ENCODE data around the gene TSGA10IP.

The TSGA10IP gene

DNA sequence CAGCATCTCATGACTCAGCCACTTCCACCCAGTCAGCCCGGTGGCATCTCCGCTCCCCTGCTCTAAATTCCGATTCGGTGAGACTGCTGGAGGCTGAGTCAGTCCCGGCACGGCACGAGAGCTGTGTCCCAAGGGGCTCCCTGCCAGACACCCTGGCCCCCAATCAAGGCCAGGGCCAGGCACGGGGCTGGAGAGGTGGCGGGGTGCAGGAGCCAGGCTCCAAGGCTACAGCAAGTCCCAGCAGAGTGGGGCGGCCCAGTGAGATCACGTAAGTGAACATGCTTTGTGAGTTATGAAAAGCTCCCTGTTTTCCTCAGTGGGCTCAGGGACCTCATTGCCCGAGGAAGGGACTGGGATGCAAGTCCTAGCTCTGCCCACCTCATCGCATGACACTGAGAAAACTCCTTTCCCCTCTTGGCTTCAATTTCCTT, 29.4 kb upstream of the TSGA10IP start:
- DNase-seq (ENCODE audit: low read depth) = peak; percentile 96
- TF ChIP-seq, protein P1, sequence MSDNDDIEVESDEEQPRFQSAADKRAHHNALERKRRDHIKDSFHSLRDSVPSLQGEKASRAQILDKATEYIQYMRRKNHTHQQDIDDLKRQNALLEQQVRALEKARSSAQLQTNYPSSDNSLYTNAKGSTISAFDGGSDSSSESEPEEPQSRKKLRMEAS (IDR thresholded peaks at IDR 0.05; ENCODE audit: low read depth, low read length) = peak; percentile 24; the same call in 1 of the 2 replicates
- no peak for TF ChIP-seq POLR2A (IDR thresholded peaks at IDR 0.05; ENCODE audit: extremely low read depth, insufficient read length)
- TF ChIP-seq, protein P2, sequence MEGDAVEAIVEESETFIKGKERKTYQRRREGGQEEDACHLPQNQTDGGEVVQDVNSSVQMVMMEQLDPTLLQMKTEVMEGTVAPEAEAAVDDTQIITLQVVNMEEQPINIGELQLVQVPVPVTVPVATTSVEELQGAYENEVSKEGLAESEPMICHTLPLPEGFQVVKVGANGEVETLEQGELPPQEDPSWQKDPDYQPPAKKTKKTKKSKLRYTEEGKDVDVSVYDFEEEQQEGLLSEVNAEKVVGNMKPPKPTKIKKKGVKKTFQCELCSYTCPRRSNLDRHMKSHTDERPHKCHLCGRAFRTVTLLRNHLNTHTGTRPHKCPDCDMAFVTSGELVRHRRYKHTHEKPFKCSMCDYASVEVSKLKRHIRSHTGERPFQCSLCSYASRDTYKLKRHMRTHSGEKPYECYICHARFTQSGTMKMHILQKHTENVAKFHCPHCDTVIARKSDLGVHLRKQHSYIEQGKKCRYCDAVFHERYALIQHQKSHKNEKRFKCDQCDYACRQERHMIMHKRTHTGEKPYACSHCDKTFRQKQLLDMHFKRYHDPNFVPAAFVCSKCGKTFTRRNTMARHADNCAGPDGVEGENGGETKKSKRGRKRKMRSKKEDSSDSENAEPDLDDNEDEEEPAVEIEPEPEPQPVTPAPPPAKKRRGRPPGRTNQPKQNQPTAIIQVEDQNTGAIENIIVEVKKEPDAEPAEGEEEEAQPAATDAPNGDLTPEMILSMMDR (IDR thresholded peaks at IDR 0.05; ENCODE audit: low read depth, low read length) = no peak
- H3K4me3 ChIP-seq (ENCODE audit: low read depth, low read length) = peak overlapping the region; percentile 9

DNA sequence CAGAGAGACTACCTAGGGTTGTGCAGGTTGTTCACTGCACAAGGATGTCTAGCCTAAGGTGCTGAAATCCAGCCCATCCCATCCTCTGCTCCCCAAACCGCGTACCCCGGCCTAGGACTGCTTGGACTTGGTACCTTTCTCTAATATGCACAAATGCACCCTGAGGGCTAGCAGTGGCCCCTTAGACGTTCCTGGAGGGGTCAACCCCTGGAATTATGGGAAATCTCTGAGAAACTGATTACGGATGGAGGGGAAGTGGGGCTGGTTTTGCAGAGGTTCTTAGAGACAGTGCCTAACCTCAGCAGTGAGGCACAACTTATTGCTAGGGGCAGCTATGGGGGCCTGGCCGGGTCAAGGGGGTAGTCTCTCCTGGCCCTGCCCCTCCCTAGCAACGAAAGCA, 28.9 kb upstream of the TSGA10IP start:
- H3K4me3 ChIP-seq (ENCODE audit: low read depth, low read length) = no peak overlapping the region
- no peak for DNase-seq (ENCODE audit: low read depth)
- TF ChIP-seq POLR2A (IDR thresholded peaks at IDR 0.05; ENCODE audit: extremely low read depth, insufficient read length) (no peak), MYC (IDR thresholded peaks at IDR 0.05; ENCODE audit: low read depth, low read length) (no peak)
- TF ChIP-seq, protein P2 (IDR thresholded peaks at IDR 0.05; ENCODE audit: low read depth, low read length) = no peak
- TF ChIP-seq, protein P1 (IDR thresholded peaks at IDR 0.05; ENCODE audit: low read depth, low read length) = no peak

DNA sequence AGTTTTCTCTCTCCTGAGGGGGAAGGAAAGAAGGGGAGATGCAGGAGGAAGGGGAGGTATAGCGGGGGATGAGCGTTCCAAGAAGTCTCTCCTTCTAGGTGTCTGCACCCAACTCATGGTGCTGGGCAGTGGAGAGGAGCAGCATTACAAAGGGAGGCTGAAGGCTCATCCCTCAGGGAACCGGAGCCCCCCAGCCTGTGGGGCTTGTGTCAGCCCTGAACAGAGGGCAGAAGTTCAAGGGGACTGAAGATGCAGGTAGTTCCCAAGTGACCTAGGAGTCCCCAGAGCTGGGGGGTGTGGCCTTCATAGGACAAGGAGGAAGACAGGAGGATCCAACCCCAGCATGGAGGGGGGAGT, 28.2 kb upstream of the TSGA10IP start:
- no peak for DNase-seq (ENCODE audit: low read depth)
- TF ChIP-seq, protein P1 (IDR thresholded peaks at IDR 0.05; ENCODE audit: low read depth, low read length) = no peak
- no peak for TF ChIP-seq MYC (IDR thresholded peaks at IDR 0.05; ENCODE audit: low read depth, low read length)
- TF ChIP-seq POLR2A (IDR thresholded peaks at IDR 0.05; ENCODE audit: extremely low read depth, insufficient read length) = no peak
- TF ChIP-seq, protein P2 (IDR thresholded peaks at IDR 0.05; ENCODE audit: low read depth, low read length) = no peak

DNA sequence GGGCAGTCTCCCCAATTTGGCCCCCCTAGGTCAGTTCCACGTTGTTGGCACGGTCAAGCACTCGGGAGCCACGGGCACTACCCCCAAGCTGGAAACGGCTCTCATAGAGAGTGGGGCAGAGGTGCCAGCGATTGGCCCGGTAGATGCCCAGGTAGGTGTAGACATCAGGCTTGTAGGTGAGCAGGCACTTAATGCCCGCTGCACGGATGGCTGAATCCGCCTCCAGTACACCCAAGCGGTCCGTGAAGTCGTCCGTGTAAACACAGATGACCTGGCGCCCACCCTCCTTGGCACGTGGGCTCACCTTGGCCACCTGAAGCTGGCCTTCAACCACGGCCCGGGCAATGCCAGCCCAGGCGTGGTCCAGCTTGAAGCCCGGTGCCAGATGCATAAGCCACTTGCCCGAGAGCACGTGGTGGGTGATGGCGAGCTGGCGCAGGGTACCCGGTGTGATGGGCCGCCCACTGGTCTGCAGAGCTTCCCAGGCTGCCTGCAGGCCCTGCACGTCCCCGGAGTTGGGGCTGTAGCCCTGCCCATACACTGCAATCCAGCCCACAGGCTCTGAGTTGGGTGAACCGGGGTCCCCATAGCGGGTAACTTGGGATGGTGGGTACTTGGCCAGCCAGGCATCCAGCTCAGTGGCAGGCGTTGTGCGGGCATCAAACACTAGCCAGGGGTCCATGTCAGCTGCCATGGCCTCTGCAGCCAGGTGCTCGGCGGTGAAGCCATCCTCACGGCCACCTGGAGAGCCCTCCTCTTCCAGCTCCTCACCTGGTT, 27.7 kb upstream of the TSGA10IP start:
- peak overlapping the region; percentile 89 for H3K4me3 ChIP-seq (ENCODE audit: low read depth, low read length)
- DNase-seq (ENCODE audit: low read depth) = no peak
- TF ChIP-seq MYC (IDR thresholded peaks at IDR 0.05; ENCODE audit: low read depth, low read length) = no peak
- TF ChIP-seq, protein P1 (IDR thresholded peaks at IDR 0.05; ENCODE audit: low read depth, low read length) = no peak
- TF ChIP-seq, protein P2 (IDR thresholded peaks at IDR 0.05; ENCODE audit: low read depth, low read length) = no peak
- no peak for TF ChIP-seq POLR2A (IDR thresholded peaks at IDR 0.05; ENCODE audit: extremely low read depth, insufficient read length)

More for the DNA sequence above, 28.2 kb upstream of the TSGA10IP start:
- no peak overlapping the region for H3K4me3 ChIP-seq (ENCODE audit: low read depth, low read length)

DNA sequence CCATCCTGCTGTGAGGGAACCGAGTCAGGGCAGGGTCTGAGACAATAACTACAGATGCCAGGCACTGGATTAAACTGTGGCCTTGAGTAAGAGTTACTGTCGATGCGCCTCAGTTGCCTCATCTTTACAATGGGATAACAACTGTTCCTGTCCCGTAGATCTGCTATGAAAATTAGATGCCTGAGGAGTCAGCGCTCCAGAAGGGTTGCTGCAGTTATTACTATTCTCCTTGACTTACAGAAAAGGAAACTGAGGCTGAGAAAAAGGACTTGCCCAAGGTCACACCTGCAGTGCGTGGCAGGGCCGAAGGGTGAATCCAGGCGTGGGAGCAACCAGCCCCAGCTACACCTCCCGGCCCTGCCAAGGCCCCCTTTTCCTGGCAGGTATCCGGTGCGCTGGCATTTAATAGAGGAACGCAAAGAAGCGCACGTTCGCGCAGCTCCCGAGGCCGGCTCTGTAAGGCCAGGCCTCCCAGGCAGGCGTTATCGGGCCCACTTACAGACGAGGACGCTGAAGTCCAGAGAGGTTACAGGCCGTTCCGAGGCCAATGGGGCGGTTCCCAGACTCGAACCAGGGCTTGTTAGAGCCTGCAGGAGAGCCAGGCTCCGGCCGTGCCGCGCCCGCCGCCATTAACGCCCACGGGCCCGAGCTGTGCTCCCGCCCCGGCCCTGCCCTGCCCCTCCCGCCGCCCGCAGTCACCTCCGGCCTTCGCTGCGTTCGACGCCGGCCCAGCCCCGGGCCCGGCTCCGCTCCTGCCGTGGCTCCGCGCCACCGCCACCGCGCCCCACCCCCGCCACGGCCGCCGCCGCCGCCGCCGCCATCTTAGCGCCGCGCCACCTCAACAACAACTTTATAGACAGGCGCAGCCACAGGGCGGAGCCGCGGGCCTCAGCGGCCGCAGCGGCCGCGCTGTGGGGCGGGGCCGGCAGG, 26.8 kb upstream of the TSGA10IP start, which contains the start of gene C11orf68:
C11orf68 (minus strand) TSS at position 852 of the 930 bp plus-strand sequence; CDS start at position 821, 31 bp downstream.
- peak; percentile 28 for TF ChIP-seq POLR2A (IDR thresholded peaks at IDR 0.05; ENCODE audit: extremely low read depth, insufficient read length)
- TF ChIP-seq, protein P1 (IDR thresholded peaks at IDR 0.05; ENCODE audit: low read depth, low read length) = no peak
- TF ChIP-seq, protein P2 (IDR thresholded peaks at IDR 0.05; ENCODE audit: low read depth, low read length) = no peak
- TF ChIP-seq MYC (IDR thresholded peaks at IDR 0.05; ENCODE audit: low read depth, low read length) = peak; percentile 66
- H3K4me3 ChIP-seq (ENCODE audit: low read depth, low read length) = peak within 1 kb of the TSS; percentile 89
- DNase-seq (ENCODE audit: low read depth) = peak; percentile 63

Measured in NB4 (cell line).